ENCODE results near the gene TRAPPC12. TPM values are rescaled to one million over a fixed set of nuclear protein-coding genes. Genes with fewer than 3 reads are reported as not detected.

TRAPPC12 gene
- total RNA-seq, 1 donor from 2014 or later, result 98.7 TPM

- H3K36me3 Mint-ChIP-seq, result peaks cover 10% of the 10 kb centered on the region
- no peak overlapping the region for H3K27ac Mint-ChIP-seq
- DNase-seq (ENCODE audit: extremely low spot score, unreplicated experiment), result no peak
- no peaks in the 10 kb centered on the region for H3K9me3 Mint-ChIP-seq
- H3K4me1 Mint-ChIP-seq (ENCODE audit: unreplicated experiment), result peaks cover 8% of the 10 kb centered on the region
- H3K27me3 Mint-ChIP-seq, result no peaks in the 10 kb centered on the region
- TF ChIP-seq, protein P1, sequence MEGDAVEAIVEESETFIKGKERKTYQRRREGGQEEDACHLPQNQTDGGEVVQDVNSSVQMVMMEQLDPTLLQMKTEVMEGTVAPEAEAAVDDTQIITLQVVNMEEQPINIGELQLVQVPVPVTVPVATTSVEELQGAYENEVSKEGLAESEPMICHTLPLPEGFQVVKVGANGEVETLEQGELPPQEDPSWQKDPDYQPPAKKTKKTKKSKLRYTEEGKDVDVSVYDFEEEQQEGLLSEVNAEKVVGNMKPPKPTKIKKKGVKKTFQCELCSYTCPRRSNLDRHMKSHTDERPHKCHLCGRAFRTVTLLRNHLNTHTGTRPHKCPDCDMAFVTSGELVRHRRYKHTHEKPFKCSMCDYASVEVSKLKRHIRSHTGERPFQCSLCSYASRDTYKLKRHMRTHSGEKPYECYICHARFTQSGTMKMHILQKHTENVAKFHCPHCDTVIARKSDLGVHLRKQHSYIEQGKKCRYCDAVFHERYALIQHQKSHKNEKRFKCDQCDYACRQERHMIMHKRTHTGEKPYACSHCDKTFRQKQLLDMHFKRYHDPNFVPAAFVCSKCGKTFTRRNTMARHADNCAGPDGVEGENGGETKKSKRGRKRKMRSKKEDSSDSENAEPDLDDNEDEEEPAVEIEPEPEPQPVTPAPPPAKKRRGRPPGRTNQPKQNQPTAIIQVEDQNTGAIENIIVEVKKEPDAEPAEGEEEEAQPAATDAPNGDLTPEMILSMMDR (conservative IDR thresholded peaks at IDR 0.05), result no peak
- no peak overlapping the region for H3K4me3 Mint-ChIP-seq
Measured at GRCh38 chr2:3463944-3464343, 84.5 kb downstream of the TRAPPC12 start.

- Mint-ChIP-seq H3K27ac (no peak overlapping the region), H3K4me1 (ENCODE audit: unreplicated experiment) (peaks cover 8% of the 10 kb centered on the region), H3K36me3 (peaks cover 10% of the 10 kb centered on the region), H3K9me3 (no peaks in the 10 kb centered on the region), H3K4me3 (no peak overlapping the region), H3K27me3 (no peaks in the 10 kb centered on the region)
- TF ChIP-seq, protein P1 (conservative IDR thresholded peaks at IDR 0.05), result no peak
- DNase-seq (ENCODE audit: extremely low spot score, unreplicated experiment), result no peak
Measured at GRCh38 chr2:3464401-3465005, 85.0 kb downstream of the TRAPPC12 start.

DNA sequence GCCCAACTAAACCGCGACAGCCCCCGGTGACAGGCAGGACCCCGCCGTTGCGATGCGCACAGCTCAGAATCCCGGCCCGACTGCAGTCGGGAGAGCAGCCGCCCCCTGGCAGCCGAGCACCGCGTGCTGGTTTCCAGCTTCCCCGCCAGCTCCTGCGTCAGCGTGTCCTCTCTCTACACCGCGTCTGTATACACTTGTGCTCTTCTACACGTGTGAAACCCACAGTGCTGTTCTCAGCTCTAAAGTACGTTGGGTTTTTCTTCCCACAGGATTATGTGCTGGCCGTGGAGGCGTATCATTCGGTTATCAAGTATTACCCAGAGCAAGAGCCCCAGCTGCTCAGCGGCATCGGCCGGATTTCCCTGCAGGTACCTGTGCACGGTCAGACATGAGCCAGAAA, 85.8 kb downstream of the TRAPPC12 start:
- peaks cover 4% of the 10 kb centered on the region for H3K4me1 Mint-ChIP-seq (ENCODE audit: unreplicated experiment)
- DNase-seq (ENCODE audit: extremely low spot score, unreplicated experiment), result no peak
- H3K27me3 Mint-ChIP-seq, result no peaks in the 10 kb centered on the region
- TF ChIP-seq, protein P1 (conservative IDR thresholded peaks at IDR 0.05), result no peak
- no peaks in the 10 kb centered on the region for H3K9me3 Mint-ChIP-seq
- H3K4me3 Mint-ChIP-seq, result no peak overlapping the region
- no peak overlapping the region for H3K27ac Mint-ChIP-seq
- peaks cover 10% of the 10 kb centered on the region for H3K36me3 Mint-ChIP-seq

- Mint-ChIP-seq H3K4me1 (ENCODE audit: unreplicated experiment) (peaks cover 4% of the 10 kb centered on the region), H3K36me3 (peaks cover 10% of the 10 kb centered on the region), H3K27ac (no peak overlapping the region), H3K27me3 (no peaks in the 10 kb centered on the region), H3K4me3 (no peak overlapping the region), H3K9me3 (no peaks in the 10 kb centered on the region)
- no peak for DNase-seq (ENCODE audit: extremely low spot score, unreplicated experiment)
- TF ChIP-seq, protein P1 (conservative IDR thresholded peaks at IDR 0.05), result no peak
Measured at GRCh38 chr2:3465844-3466481, 86.5 kb downstream of the TRAPPC12 start.

DNA sequence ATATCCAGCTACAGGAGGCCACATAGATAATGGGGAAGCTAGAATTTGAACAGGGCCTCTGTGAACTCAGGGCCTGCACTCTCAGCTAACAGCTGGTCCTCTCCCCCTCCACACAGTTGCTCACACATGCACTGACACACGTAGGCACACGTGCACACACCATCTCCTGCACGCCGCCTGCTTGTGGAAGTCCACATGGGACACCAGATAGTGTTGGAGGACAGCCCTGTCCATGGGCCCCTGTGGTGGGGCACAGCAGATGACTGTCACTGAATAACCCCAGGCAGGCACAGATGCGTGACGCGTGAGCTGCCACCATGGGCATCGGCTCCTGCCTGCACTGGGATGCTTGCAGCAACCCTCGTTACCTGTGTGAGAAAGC, 87.0 kb downstream of the TRAPPC12 start:
- Mint-ChIP-seq H3K4me1 (ENCODE audit: unreplicated experiment) (peaks cover 4% of the 10 kb centered on the region), H3K9me3 (no peaks in the 10 kb centered on the region), H3K36me3 (peaks cover 10% of the 10 kb centered on the region), H3K4me3 (no peak overlapping the region), H3K27me3 (no peaks in the 10 kb centered on the region), H3K27ac (no peak overlapping the region)
- DNase-seq (ENCODE audit: extremely low spot score, unreplicated experiment), result no peak
- TF ChIP-seq, protein P1 (conservative IDR thresholded peaks at IDR 0.05), result no peak

All from type B pancreatic cell (in vitro differentiated cells).